ENCODE measurements around the gene NAA20.

GRCh38 chr20:20024942-20025341 is 7.8 kb downstream of the NAA20 start:
- TF ChIP-seq CTCF (IDR thresholded peaks at IDR 0.05) (no peak), POLR2A (IDR thresholded peaks at IDR 0.05) (no peak)

Measured in Peyer's patch (tissue), 4 donors.